HG02798 (cell line): Measurements from ENCODE around the gene PLCB1.
"Not testable (repeated sequence)": the region's sequence is repeated elsewhere in the genome, so short reads cannot be mapped to it uniquely, and the experiment has no call there.

ENCODE experiments used
- ATAC-seq: cut with Tn5 transposase; IDR thresholded peaks from one replicate; pipeline ENCODE4 v1.9.1; 2021; ENCODE audit warnings: mild to moderate bottlenecking; ENCODE audit not compliant: unreplicated experiment, poor library complexity

The PLCB1 gene

DNA sequence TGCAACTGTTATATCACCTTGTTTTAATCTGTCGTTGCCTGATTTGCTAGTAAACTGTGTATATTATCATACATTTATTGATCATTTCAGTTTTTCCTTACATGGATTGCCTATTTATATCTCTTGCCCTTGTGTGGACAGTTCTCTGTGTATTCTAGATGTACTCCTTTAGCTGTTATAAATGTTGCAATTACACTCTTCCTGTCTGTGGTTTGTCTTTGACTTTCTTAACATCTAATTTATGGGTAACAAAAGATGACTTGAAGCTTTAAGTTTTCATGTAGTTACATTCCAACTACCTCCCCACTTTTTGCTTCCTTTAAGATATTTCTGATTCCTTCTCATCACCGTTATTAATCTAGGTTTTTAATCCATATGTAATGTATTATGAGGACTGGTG lies 22.6 kb downstream of the PLCB1 start:
- no peak for ATAC-seq

DNA sequence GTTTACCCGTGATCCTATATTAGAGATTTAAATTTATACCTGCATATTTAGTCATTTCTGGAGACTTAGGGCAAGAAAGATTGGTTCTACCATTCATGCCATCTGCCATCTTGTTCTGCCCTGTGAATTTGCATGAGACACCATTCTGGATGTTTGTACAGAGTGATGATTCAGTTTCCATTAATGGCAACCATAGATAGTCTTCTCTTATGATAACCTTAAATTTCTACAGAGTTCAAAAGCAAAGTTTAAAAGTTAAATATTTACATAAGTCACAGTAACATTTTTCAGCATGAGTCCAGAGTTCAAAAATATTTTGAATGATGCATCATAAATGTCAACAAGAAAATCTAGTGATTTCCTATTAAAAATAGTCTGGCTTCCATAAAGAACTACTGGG lies 23.2 kb downstream of the PLCB1 start:
- ATAC-seq: no peak

- no peak for ATAC-seq
Measured at GRCh38 chr20:8155812-8156211, 23.7 kb downstream of the PLCB1 start.

GRCh38 chr20:8156235-8157079 lies 24.4 kb downstream of the PLCB1 start:
- ATAC-seq: peak; percentile 76

DNA sequence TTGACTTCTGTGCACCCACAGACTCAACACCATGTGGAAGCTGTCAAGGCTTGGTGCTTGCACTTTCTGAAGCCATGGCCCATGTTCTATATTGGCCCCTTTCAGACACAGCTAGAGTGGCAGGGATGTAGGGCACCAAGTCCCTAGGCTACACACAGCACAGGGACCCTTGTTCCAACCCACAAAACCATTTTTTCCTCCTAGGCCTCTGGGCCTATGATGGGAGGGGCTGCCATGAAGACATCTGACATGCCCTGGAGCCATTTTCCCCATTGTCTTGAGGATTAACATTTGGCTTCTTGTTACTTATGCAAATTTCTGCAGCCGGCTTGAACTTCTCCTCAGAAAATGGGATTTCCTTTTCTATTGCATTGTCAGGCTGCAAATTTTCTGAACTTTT lies 27.2 kb downstream of the PLCB1 start:
- not testable (repeated sequence) for ATAC-seq

DNA sequence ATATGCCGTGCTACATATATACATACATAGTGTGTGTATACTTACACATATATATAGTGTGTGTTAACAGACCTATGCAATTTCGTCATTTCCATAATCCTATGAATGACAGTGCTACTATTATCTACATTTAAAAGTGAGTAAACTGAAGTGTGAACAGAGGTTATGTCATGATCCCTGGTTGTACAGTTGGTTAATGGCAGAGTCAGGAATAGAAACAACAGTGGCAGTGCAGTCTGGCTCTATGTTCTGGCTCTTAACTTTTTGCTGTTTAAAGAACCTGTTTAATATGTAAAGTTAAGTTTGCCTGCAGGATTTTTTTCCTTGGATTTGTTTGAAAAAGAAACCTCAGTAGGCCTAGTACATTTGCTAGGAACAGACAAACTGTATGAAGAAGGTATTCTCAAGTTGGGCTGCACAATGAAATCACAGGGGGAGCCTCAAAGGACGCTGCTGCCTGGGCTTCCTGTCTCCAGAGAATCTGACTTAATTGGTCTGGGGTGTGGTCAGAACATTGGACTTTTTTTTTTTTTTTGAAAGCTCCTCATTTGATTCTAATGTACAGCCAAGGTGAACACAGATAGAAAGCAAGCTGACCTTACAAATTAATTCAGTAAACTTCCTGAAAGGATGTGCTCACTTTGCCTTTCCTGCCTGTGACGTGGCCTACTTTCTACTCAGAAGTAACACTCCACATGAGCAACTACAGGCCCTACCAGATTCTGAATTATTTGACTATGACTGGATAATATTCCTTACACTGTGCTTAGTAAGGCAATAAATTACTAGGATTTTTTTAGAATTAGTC lies 29.4 kb downstream of the PLCB1 start:
- no peak for ATAC-seq

- ATAC-seq: no peak
Measured at GRCh38 chr20:8162610-8163009, 30.5 kb downstream of the PLCB1 start.

DNA sequence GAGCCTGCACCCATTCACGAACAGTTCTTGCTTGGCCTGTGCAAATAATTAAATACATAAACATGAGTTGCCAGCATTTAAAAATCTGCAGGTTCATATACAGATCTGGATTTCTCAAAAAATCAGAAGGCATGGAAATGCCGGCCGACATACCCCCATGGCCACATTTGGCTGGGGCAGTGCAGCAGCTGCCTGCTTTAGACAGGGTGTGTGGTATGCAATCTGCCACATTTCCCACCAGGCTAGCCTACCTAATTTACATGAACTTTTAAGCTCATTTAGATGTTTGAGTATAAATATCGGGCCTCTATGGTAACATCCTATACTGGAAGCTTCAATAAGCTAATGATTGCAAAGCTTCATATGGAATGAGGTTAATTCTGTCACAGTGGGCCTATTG lies 31.5 kb downstream of the PLCB1 start:
- ATAC-seq: no peak

DNA sequence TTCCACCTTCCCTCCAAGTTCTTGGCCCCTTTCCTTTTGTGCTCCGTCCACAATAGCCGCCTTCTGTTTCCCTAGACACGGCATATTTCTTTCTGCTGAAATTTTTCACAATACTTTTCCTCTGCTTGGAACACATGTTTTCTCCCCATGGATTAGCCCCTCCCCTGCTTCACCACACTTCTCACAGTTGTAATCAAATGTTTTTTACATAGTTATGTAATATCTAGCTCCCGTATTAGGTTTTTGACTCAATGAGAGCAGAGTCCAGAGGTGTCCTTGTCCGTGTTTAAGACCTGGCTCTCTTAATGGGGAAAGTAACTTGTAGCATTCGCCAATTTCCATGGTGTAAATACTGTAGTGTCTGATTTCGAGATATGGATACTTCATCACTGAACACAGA lies 34.7 kb downstream of the PLCB1 start:
- ATAC-seq: no peak

- ATAC-seq: no peak
Measured at GRCh38 chr20:8168785-8169288, 36.8 kb downstream of the PLCB1 start.

GRCh38 chr20:8170921-8171320 lies 38.9 kb downstream of the PLCB1 start:
- ATAC-seq: no peak

GRCh38 chr20:8172191-8172590 lies 40.1 kb downstream of the PLCB1 start:
- ATAC-seq: no peak

DNA sequence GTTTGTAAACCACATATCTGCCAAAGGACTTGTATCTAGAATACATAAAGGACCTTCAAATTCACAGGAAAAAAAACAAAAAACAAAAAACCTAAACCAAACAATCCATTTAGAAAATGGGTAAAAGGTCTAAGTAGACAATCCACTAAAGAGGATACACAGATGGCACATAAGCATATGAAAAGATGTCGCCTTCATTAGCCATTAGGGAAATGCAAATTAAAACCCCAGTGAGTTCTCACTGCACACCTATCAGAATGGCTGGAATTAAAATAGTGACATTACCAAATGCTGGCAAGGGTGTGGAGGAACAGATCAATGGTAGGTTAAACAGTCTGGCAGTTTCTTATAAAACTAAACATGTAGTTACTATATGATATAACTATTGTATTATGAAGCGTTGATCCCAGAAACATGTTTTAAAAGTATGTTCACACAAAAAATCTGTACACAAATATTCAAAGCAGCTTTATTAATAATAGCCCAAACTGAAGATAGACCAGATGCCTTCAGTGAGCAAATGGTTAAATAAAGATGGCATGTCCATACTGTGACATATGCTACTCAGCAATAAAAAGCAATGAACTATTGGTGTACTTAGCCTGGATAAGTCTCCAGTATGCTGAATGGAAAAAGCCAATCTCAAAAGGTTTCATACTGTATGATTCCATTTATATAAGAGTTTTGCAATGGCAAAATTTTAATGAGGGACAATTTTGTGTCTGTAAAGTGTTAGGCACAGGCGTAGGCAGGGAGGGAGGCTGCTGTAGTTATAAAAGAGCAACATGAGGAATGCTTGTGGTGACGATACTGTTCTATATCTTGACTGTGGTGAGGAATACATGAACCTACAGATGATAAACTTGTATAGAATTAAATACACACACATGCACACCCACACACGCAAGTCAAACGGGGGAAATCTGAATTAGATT lies 43.9 kb downstream of the PLCB1 start:
- no peak for ATAC-seq

GRCh38 chr20:8183526-8183925 lies 51.5 kb downstream of the PLCB1 start:
- ATAC-seq: no peak

DNA sequence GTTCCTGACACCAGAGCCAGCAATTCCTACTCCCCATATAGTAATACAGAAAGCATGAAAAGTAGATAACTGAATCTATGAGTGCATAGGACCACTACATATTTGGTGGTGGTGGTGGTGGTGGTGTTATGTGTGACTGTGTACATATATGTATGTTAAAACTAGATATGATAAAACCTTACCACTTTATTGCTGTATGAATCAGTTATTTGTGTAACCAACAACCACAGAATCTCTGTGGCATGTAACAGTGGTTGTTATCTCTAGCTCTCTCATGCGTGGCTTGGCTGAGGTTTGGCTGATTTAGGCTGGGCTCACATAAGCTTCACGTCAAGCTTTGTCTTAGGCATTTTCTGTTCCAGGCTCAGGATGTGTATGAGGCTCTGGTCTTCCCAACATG lies 55.7 kb downstream of the PLCB1 start:
- no peak for ATAC-seq

DNA sequence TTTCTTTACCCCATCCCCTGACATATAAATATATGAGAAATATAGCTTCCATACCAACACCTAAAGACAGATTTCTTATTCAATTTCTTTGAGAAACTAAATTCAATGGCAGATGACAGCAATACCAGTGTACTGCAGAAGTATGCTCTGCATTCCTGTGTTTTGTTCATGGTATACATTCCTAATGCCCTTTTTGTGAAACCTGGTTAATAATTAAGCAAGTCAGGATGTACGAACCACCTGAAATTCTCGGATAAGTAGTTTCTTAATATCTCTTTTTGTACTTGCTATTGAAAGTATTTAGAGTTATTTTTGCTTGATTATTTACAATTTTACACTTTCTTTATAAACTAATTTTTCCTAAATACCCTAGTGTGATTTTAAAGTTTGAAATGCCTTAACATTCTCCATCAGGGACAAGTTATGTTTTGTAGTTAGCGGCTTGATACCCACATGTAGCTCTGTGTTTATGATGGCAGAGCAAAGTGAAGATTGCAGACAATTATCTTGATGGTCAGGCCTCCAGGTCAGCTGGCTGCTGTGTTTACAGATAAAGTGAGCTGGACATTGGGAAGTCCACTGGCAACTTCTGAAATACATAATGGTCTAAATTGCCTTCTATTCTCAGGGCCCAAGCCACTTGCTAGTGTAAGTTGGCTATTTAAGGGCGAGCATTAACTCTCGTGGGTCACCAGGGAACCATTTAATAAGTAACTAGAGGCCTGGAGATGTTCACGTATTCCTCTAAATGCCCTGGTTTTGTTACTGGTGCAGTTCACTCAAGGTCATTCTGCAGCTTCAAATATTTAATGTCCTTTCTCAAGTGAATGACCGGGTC lies 58.2 kb downstream of the PLCB1 start:
- ATAC-seq: no peak

DNA sequence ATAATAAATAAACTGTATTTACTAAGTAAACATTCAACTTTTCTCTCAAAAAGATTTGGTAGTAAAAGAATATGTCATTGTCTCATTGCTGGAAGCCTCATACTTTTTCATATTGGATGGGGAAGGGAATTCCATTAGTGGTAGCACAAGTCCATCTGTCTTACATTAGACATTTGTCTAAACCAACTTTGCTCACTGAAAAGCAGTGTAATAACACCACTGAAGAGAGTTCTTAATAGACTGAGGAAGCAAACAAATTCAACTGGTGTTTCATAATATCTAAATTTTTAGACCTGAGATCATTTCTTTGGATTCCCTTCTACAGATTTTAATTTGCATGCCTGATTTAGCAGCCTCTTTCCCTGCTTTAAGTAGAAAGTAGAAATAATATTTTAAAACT lies 62.7 kb downstream of the PLCB1 start:
- no peak for ATAC-seq

DNA sequence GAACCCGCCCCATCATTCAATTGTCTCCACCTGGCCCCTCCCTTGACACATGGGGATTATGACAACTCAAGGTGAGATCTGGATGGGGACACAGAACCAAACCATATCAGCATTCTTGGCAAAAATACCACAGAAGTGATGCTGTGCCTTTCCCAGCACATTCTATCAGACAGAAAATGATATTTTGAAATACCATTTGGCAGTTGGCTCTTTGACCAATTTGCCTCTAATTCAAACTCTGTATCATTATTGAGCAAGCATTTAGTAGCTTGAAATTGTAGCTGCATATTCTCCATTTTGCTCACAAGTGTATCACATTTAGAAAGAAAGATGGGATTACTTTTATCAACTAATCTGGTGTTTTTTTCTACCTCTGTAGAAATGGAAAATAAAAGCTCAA lies 64.0 kb downstream of the PLCB1 start:
- ATAC-seq: no peak

GRCh38 chr20:8200220-8200619 lies 68.2 kb downstream of the PLCB1 start:
- ATAC-seq: no peak
